Activated T-cell treated with anti-CD3 and anti-CD28 coated beads, Interleukin-2, amount 50 U/mL, for 1 hour (primary cell): ENCODE data around the gene FLYWCH1.

Experiments used
- DNase-seq: peaks from one replicate; pipeline ENCODE4 v3.0.0-alpha.2; 2020

The FLYWCH1 gene, protein sequence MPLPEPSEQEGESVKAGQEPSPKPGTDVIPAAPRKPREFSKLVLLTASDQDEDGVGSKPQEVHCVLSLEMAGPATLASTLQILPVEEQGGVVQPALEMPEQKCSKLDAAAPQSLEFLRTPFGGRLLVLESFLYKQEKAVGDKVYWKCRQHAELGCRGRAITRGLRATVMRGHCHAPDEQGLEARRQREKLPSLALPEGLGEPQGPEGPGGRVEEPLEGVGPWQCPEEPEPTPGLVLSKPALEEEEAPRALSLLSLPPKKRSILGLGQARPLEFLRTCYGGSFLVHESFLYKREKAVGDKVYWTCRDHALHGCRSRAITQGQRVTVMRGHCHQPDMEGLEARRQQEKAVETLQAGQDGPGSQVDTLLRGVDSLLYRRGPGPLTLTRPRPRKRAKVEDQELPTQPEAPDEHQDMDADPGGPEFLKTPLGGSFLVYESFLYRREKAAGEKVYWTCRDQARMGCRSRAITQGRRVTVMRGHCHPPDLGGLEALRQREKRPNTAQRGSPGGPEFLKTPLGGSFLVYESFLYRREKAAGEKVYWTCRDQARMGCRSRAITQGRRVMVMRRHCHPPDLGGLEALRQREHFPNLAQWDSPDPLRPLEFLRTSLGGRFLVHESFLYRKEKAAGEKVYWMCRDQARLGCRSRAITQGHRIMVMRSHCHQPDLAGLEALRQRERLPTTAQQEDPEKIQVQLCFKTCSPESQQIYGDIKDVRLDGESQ

DNA sequence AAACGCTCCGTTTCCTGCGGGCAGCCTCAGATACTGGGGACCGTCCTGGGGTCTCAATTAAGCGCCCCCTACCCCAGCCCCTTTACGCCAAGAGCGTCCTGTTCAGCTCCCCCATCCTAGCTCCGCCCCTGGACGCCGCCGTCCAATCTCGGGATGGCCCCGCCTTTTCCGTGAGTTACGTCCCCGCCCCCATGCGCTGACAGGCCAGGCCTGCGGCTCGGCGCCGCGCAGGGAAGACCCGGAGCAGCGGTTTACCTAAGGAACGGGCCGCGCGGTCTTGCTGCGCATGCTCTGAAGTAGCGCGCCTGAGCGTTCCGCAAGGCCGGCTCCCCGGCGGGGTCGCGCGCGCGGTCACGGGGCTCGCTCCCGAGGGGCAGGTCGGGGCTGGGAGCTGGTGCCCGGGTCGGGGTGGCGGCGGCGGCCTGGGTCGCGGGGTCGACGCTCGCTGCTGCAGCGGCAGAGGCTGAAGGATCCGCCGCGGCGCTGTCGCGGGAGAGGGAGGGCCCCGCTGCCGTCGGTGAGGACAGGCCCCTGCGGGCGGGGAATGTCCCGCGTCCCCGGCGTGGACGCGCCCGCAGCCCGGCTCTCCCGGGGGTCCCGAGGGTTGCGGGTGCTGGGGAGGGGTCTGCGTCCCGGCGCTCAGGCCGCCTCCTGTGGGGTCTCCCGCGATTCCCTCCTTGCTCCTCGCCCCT is at the start of gene FLYWCH1:
FLYWCH1 (plus strand) TSS at position 294 of the 692 bp plus-strand sequence. CDS start 17,755 bp downstream, outside the sequence.
- peak; percentile 98 for DNase-seq

DNA sequence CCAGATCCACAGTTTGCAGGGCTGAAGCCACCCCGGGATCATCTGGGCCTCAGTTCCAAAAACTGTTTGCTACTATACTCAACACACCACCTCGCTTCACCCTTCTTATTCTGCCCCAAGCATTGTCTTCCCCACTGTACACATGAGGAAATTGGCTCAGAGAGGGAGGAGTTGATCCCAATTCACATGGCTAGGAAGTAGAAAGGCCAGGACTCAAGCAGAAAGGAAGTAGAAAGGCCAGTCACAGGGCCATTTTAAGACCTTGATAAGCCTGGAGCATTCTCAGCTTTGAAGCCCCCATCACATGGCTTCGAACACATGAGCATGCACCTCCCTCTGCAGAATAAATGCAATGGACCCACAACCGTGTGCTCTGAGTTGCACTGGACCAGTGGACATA is 46.1 kb upstream of the FLYWCH1 start:
- DNase-seq, result no peak

DNA sequence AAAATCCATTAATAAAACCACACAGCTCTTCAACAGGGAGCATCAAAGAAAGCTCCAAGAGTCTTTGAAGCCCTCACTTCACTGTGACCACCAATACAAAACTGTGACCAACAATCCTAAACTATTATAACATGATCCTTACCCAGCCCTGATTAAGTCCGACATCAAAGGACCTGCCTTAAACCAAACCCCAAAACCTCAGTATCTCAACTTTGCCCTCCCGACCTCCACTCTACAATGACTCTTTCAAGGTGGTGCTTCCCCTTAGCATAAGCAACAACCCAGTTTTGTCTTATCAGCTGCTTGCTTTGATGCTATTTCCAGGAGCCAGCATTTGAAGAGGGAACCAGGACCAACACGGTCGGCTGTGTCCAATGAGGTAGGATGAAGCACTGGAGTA is 45.3 kb upstream of the FLYWCH1 start:
- DNase-seq, result no peak

DNA sequence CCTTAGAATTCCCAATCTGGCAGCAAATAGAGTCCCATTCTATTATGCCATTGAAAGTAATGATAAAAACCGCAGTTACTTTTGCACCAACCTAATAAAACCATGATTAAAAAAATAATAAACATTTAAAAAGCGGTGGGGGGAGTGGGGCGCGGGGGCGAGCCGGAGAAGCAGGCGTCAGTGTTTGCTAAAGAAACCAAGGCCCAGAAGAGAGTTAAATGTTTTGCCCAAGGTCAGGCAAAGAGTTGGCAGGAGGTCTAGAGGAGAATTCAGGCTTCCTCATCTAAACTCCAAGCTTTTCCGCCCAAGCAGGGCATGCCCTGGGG is 44.1 kb upstream of the FLYWCH1 start:
- no peak for DNase-seq

DNA sequence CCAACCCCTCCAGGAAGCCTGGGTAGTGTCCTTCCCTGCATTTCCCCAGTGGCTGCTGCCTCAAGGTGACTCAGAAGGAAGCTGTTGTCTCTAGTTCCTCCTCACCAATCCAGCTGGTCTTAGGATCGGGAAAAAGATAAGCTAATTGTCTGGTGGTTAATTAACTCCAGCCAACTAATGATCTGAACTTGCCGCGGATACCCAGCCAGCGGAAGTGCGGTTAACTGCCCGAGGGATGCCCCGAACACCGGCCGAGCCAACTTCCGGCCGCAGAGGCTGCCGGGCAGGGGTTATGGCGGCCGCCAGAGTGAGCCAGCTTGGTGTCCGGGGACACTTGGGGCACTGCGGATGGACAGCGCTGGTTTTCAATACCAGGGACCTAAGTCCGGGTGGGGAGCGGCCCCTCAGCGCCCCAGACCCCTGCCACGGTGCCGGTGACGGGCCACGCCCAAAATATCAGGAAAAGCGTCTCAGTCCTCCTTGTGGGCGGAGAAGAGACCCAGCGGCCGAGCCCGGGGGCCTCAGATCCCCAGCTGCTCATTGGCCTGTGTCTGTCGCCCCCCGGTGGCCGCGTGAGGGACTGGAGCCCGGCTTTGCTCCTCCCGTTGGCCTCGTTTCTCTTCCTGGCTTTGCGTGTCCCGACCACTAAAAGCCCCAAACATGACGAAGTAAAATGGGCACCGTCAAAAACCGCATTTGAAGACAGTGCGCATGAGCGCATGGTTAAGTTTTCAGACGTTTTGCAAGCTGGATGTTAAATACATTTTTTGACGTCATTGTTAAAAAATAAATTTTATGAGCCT is 43.5 kb upstream of the FLYWCH1 start:
- peak; percentile 94 for DNase-seq

DNA sequence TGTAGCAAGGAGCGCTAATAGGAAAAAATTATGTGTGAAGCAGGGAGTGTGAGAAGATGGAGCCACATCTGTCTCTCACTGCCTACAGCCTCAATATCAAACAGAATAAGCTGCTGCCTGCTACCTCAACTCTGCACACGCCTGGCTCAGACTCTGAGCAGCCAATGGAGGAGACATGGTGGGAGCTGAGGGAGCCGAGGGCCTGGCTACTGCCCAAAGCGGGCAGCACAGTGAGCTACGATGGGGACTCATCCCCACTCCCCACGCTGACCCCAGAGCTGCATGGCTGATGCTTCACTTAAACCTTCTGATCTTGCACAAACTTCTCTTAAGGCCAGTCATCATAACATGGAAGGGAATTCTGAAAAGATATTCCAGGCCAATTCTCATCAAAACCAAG is 39.8 kb upstream of the FLYWCH1 start:
- DNase-seq, result no peak

DNA sequence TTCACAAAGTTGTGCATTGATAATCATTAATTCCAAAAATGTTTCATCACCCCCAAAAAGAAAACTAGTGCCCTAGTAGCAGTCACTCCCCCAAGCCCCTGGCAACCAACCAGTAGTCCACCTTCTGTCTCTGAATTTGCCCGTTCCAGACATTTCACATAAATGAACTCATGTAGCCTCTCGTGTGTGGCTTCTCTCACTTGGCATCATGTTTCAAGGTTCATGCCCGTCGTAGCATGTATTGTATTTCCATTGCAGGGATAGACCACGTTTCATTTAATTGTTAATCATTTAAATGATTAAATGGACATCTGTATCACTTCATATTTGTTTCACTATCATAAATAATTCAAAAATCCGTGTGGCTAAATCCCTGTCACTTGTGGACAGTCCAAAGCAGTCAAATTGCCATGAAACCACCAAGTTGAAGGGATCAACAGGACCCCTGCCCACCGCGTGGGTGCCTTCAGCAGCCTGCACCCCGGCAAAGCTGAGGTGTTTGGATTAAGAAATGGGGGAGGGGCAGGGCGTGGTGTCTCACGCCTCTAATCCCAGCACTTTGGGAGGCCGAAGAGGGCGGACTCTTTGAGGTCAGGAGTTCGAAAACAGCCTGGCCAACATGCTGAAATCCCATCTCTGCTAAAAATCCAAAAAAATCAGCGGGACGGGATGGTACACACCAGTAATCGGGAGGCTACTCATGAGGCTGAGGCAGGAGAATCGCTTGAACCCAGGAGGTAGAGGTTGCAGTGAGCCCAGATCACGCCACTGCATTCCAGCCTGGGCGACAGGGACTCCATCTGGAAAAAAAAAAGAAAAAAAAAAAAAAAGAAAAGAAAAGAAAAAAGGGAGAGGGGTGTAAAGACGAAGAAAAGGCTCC is 37.5 kb upstream of the FLYWCH1 start:
- no peak for DNase-seq

DNA sequence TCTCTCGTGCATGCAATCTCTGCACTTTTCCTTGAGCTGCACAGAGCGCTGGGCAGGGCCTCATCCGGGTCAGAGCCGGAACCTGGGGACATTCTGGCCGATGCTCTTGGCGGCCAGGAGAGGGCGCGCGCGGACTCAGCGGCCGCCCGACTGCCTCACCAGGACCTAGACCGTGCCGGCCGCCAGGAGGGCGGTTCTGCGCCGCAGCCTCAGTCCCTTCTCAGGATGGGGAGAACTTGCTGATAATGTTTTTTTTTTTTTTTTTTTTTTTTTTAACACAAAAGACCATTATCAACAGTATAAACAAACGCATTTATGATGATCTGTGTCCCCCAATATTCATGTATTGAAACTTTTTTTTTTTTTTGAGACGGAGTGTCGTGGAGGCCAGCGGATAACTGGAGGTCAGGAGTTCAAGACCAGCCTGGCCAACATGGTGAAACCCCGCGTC is 36.8 kb upstream of the FLYWCH1 start:
- peak; percentile 69 for DNase-seq

DNA sequence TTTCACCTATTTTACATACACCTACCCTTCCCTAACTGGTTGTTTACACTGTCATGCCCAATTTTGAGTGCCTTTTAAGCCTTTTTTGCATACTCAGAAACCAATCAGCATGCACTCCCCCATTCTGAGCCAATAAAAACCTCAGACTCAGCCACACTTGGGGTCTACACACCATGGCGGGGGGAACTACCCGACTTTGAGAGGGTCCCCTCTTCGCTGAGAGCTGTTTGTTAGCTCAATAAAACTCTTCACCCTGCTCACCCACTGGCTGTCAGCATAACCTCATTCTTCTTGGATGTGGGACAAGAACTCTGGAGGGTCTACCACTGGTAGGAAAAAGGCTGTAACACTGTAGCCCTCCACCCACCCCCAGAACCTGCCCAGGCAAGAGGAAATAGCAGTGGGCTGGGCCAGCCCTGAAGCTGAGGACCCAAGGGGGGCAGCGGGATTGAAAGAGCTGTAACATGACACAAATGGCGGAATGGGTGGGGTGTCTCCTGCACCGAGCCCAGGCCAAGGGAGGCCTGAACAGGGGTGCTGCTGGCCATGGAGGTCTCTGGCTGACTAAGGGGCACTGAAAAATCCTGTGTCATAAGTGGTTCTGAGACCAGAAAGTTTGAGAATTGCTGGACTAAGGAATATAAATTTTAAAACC is 31.8 kb upstream of the FLYWCH1 start:
- DNase-seq, result no peak

DNA sequence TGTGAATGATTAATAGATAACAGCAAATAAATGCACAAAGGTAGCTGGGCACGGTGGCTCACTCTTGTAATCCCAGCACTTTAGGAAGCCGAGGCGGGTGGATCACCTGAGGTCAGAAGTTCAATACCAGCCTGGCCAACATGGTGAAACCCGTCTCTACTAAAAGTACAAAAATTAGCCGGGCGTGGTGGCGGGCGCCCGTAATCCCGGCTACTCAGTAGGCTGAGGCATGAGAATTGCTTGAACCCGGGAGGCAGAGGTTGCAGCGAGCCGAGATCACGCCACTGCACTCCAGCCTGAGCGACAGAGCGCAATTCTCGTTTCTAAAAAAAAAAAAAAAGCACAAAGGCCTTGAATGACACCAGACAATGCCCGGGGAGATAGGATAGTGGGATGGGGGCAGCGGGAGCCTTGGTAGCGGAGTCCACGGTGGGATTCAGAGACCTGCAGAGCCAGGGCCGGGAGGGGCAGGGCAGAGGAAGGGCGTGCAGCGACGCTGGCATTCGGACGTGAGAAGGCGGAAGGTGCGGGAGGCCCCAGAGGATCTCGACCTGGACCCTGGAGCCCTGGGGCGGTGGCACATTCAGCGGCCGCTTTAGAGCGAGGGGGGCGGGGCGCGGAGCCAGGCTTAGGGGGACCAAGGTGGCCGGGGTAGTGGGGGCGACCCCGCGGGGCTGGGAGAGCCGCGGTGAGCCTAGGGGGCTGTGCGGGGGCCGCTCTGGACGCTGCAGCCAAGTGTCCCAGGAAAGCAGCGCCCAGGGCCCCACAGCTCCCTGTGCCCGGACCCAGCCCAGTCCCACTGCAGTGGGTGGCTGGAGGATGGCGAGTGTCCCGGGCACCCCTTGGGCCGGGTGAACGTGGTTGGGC is 29.7 kb upstream of the FLYWCH1 start:
- no peak for DNase-seq

DNA sequence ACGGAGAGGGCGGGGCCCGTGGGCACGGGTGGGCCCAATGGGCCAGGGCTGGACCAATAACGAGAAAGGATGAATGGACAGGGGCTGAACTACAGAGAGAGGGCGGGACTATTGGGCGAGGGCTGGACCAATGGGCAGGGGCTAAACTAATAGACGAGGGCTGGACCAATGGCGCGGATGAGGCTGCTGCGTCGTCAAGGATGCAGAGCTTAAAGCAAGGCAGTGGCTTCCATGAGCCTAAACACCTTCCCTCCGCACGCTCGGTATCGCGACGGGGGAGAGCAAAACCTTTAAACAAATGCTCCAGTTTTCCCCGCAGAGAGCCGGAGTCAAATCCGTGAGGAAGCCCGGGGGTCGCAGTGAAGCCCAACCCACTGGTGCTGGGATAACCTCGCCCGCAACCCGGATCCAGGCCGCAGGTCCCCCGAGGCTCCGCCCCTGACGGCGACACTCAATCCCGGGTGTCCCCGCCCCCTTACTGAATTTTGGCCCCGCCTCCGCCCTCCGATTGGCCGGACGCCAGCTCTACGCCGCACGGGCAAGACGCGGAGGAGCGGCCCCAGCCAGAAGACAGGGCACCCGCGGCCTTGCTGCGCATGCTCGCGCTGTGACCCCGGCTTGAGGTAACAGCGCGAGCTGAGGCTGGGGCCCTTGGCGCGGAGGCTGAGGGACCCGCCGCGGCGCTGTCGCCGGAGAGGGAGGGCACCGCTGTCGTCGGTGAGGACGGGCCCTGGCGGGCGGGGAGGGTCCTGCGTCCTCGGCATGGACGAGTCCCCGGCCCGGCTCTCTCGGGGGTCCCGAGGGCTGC is 28.9 kb upstream of the FLYWCH1 start, which contains the start of gene FLYWCH2:
FLYWCH2 (plus strand) TSS at position 566 of the 808 bp plus-strand sequence. CDS start 13,235 bp downstream, outside the sequence.
- peak; percentile 100 for DNase-seq

DNA sequence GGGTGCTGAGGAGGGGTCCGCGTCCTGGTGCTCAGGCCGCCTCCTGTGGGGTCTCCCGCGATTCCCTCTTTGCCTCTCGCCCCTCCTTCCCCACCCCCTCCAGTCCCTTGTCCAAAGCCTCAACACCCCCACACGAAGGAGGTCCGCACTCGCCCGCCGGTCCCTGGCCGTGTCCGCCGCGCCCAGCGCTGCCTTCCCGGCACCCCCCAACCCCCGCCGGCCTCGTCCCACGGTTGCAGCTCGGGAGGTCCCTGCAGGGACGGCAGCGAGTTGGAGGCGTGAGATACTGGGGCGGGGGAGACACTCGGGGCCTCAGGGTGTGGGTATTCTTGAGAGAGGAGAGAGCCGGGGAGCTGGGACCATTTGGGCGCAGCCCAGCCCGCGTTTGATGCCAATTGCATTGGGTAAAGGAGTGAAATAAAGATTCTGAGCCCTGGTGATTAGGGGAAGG is 28.2 kb upstream of the FLYWCH1 start:
- DNase-seq, result no peak

DNA sequence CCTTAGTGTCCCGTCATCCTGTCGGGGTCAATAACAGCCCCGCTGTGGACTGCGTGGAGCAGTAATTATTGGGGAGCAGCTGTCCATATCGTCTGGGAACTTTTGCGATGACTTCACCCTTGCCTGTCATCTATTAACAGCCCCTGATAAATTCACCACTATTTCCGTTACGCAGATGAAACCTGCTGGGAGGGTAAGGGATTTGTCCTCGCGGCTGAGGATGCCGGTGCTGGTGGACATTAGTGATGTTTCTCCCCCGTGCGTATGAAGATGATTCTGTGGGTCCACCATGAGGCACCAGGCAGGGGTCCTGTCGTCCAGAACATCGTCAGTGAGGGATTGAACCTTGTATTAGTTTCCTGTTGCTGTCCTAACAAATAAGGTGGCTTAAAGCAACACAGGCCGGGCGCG is 27.7 kb upstream of the FLYWCH1 start:
- DNase-seq, result no peak

DNA sequence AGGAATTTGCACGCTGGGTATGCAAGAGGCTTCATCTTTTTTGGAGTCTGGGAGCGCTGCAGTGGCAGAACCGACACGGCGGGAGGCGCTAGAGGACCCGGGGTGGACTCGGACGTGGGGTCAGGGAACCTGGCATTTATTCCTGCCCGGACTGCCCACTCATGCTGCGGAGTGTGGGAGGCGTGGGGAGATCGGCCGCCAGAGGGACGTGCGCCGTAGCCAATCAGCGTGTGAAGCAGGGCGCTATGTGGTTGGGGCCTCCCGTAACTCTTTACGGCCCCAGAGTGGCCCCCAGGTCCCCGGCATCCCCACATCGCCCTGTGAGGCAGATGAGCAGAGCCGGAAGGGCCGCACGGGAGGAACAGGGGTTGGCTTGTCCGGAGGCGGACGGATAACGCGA is 17.5 kb upstream of the FLYWCH1 start:
- DNase-seq, result no peak

DNA sequence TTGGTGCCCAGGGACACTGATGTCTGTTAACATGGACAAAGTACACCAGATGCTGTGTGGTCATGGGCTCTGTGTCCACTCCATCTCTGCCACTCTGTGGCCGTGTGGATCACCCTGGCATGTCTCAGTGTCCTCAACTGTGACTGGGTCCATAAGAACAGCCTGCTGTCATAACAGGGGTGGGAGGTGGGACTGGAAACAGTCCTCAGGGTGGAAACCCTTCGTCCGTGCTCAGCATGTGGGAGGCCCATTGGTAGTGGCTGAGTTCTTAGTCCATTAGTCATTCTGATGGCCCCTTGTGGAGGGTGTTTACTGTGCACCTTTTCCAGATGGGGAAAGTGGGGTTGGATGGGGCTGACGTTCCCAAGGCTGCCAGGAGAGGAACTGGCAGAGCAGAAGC is 15.9 kb upstream of the FLYWCH1 start:
- DNase-seq, result no peak

DNA sequence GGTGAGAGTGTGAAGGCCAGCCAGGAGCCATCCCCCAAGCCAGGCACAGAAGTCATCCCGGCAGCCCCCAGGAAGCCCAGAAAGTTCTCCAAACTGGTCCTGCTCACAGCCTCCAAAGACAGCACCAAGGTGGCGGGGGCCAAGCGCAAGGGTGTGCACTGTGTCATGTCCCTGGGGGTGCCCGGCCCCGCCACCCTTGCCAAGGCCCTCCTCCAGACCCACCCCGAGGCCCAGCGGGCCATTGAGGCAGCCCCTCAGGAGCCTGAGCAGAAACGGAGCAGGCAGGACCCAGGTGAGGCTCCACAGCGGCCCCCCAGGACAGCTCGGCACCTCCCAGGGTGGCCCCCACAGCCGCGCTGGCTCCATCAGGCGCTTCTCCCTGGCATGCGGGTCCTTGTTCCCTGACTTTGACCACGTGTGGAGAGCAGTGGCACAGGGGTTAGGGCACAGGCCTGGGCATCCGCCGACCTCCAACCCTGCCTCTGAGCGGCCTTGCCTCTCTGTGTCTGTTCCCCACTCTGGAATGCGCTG is 15.2 kb upstream of the FLYWCH1 start:
- DNase-seq, result no peak

DNA sequence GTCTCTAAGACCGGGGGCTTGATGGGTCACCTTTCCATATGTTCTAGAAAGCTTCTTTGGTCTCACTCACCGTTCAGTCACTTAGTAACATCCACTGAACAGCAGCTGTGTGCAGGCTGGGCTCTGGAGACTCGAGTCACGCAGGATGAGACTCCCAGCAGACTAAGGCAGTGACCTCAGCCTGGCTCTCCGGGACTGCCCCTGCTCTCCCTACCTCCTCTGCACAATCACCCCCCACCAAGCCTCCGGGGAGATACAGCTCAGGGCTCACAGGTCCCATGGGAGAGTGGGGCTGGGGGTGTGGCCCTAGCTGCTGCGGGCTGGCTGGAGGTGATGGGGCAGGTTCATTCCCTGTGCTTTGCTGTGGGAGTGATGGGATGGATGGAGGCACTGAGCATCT is 14.6 kb upstream of the FLYWCH1 start:
- no peak for DNase-seq

DNA sequence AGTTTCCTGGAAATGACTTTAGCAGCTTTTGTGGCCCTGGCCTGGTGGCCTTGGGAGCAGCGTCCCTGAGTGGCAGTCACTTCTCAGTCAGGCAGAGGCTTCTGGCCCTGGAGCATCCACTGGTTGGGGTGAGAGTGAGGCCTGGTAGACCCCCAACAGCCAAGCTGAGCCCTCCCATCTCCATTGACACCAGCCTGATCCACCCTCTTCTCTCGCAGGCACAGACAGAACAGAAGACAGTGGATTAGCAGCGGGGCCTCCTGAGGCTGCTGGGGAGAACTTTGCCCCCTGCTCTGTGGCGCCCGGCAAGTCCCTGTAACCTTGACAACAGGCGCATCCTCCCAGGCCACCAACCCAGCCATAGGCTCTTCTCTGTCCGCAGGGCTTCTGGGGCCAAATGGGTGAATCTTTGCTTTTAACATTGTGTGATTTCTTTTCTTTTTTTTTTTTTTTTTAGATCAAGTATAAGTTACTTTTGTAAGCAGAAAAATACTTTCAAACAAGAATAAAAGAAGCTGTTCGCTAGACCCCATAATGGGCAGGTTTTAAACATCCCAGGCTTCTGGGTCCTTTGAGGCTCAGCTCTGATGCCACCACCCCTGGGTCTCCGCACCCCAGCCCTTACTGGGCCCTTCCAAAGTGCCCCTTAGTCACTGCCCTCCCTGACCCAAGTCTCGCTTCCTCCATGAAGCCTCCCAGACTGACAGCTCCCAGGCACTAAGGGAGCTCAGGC is 12.7 kb upstream of the FLYWCH1 start:
- DNase-seq, result no peak
